Measurements from ENCODE around the gene CCDC89. TPM values are rescaled to one million over a fixed set of nuclear protein-coding genes. Genes with fewer than 3 reads are reported as not detected.

Gene CCDC89
- total and polyA plus RNA-seq, 9 of the 15 experiments (the other 6 are each of a cell fraction or from before 2014, with no cell fraction given) = 0.07 to 0.09 TPM; not detected in 7

GRCh38 chr11:85699957-85700741 is 14.2 kb upstream of the CCDC89 start:
- Histone ChIP-seq H3K27me3 (ENCODE audit: control insufficient read depth in 2 of 2, insufficient read depth in 2 of 2, low read length in 2 of 2) (no peaks in the 10 kb centered on the region), H3K36me3 (ENCODE audit: control insufficient read depth, insufficient read depth, low read length) (no peaks in the 10 kb centered on the region), H3K4me1 (replicated peaks in 1 of 2; ENCODE audit: control insufficient read depth in 2 of 2, insufficient read depth in 2 of 2, low read length in 2 of 2) (no peaks in the 10 kb centered on the region), H3K9me3 (replicated peaks; ENCODE audit: control insufficient read depth, insufficient read depth, low read depth, low read length) (no peaks in the 10 kb centered on the region), H3K27ac (ENCODE audit: extremely low read depth, low read depth, low read length) (no peak overlapping the region), H4K20me1 (replicated peaks; ENCODE audit: control insufficient read depth, insufficient read depth, low read length) (no peaks in the 10 kb centered on the region), H3K9ac (ENCODE audit: insufficient read depth in 1 of 2, low read depth in 2 of 2, low read length in 2 of 2) (no peak overlapping the region), H3K4me3 (no peak overlapping the region), H3K4me2 (ENCODE audit: insufficient read depth, low read length) (no peak overlapping the region), H3K9me1 (ENCODE audit: control insufficient read depth, insufficient read depth, low read length) (no peaks in the 10 kb centered on the region), H2AFZ (ENCODE audit: low read depth, low read length) (no peak overlapping the region), H3K79me2 (ENCODE audit: control insufficient read depth, insufficient read depth, low read length) (no peaks in the 10 kb centered on the region)
- FAIRE-seq = no peak
- no peak for DNase-seq (ENCODE audit: extremely low read depth in 1 of 4, low spot score in 3 of 4)
- POLR2A ChIA-PET = interaction anchor here (0.6 kb wide), 1 partner anchor 11 kb away, joined by 3 read pairs; no protein-coding TSS in a partner anchor
- intact Hi-C loops (cut with micrococcal nuclease) = no loop called here
- BruUV-seq (replicated peaks) = no TSS peak
- no peak for ATAC-seq
- CTCF ChIA-PET (ENCODE audit: low intra/inter-chr PET ratio) = interaction anchor here (0.6 kb wide), 1 partner anchor 326 kb away, joined by 3 read pairs; no protein-coding TSS in a partner anchor
- 8% methylated on average over 2 of the region's 2 CpGs for WGBS (ENCODE audit: insufficient coverage, low coverage, missing lambda C conversion rate)
- in situ Hi-C loops (cut with MboI) = no loop called here
- TF ChIP-seq PML (IDR thresholded peaks at IDR 0.05; ENCODE audit: low read length) (no peak), TFAM (CRISPR knock-in tag; conservative IDR thresholded peaks at IDR 0.05) (no peak), ARID3A (IDR thresholded peaks at IDR 0.05; ENCODE audit: borderline replicate concordance, low read depth, low read length) (no peak), ZNF740 (CRISPR knock-in tag; IDR thresholded peaks at IDR 0.05) (no peak), ZNF740 (tag; IDR thresholded peaks at IDR 0.05) (no peak), HNRNPK (IDR thresholded peaks at IDR 0.05; ENCODE audit: low read depth, low read length, poor library complexity, severe bottlenecking) (no peak), SRSF1 (IDR thresholded peaks at IDR 0.05; ENCODE audit: low read depth, low read length) (no peak), ATF1 (CRISPR knock-in tag; IDR thresholded peaks at IDR 0.05) (no peak), ATF1 (tag; IDR thresholded peaks at IDR 0.05) (no peak), SAFB (IDR thresholded peaks at IDR 0.05; ENCODE audit: borderline replicate concordance, low read depth, low read length) (no peak), RFX5 (IDR thresholded peaks at IDR 0.05; ENCODE audit: low read depth, low read length) (no peak), ATF7 (IDR thresholded peaks at IDR 0.05) (no peak), L3MBTL2 (IDR thresholded peaks at IDR 0.05) (no peak), SMAD1 (IDR thresholded peaks at IDR 0.05; ENCODE audit: low read depth, low read length, partially characterized antibody) (no peak), TARDBP (IDR thresholded peaks at IDR 0.05) (no peak), ZNF12 (CRISPR knock-in tag; IDR thresholded peaks at IDR 0.05) (no peak)
- TF ChIP-seq, protein P1, sequence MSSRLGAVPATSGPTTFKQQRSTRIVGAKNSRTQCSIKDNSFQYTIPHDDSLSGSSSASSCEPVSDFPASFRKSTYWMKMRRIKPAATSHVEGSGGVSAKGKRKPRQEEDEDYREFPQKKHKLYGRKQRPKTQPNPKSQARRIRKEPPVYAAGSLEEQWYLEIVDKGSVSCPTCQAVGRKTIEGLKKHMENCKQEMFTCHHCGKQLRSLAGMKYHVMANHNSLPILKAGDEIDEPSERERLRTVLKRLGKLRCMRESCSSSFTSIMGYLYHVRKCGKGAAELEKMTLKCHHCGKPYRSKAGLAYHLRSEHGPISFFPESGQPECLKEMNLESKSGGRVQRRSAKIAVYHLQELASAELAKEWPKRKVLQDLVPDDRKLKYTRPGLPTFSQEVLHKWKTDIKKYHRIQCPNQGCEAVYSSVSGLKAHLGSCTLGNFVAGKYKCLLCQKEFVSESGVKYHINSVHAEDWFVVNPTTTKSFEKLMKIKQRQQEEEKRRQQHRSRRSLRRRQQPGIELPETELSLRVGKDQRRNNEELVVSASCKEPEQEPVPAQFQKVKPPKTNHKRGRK (tag; IDR thresholded peaks at IDR 0.05) = no peak
- TF ChIP-seq, protein P2, sequence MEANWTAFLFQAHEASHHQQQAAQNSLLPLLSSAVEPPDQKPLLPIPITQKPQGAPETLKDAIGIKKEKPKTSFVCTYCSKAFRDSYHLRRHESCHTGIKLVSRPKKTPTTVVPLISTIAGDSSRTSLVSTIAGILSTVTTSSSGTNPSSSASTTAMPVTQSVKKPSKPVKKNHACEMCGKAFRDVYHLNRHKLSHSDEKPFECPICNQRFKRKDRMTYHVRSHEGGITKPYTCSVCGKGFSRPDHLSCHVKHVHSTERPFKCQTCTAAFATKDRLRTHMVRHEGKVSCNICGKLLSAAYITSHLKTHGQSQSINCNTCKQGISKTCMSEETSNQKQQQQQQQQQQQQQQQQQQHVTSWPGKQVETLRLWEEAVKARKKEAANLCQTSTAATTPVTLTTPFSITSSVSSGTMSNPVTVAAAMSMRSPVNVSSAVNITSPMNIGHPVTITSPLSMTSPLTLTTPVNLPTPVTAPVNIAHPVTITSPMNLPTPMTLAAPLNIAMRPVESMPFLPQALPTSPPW (CRISPR knock-in tag; IDR thresholded peaks at IDR 0.05) = no peak
